KG1 (cell line): ENCODE measurements around the gene DENND11.

Experiments
- DNase-seq: peaks from one replicate; lab custom pipeline; 2025; lab: John Stamatoyannopoulos, UW

DENND11 gene

DNA sequence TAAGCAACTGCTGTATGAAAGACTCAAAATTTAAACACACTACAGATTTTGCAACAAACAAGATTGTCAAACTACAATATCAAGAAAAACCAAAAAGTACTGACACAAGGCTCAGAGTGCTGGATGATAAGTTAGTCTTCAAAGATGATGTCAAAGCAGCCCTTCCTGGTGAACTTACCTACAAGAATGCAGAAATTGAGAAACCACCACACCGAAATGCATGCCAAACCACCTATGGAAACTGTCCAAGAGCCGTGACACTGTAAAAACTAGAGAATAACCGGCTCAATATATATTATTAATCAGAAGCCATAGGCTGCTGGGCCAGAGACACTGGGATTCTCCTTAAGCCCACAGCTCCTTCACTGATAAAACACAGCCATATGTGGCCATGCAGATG is 25.3 kb downstream of the DENND11 start:
- no peak for DNase-seq

DNA sequence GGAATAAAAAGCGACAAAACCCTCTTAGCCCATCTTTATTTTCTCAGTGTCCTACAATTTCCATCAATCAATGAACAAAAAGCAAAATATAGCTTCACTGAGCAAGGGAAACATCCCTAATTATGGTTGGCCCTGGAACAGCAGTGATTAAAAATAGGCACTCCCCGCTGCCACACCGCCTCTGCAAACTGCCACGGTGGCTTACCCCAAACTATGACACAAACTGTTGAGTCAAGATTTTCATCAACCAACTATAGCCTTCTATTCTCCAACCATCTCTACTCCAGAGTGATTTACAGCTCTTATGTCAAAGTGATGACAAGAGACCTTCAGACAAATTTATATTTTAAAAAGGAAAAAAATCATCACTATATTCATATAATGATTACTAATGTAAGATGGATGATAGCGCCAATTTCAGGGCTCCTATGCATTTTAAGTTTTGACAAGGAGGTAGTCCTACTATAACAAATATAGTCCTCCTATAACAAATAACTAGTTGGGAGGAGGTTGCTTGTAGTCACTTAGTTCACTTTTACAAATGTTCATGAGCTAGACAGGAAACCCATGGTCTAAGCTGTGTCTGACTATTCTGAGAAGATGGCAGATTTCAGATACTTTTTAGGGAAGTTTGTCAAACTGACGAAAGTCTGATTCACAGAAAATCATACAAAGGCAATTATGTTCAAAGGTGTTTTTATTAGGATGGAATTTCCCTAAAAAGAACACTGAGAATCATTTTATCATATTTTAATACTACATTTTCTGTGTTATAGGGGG is 26.3 kb downstream of the DENND11 start:
- DNase-seq, result no peak

DNA sequence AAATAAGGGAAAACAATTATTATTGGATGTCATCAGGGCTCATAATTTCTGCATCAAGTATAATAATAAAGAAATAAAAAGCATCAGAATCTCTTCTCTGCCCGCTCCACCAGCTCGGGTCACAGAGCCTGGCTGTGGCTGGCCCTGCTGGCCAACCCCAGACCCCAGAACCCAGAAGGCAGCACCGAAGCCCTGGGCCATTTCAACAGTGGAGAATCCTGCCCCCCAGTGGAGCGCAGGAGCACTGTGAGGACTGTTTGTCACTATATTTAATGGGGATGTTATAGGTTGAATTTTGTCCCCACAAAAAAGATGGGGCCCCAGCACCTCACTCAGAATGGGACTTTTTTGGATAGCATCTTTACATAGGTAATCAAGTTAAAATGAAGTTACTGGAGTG is 27.3 kb downstream of the DENND11 start:
- DNase-seq, result no peak

DNA sequence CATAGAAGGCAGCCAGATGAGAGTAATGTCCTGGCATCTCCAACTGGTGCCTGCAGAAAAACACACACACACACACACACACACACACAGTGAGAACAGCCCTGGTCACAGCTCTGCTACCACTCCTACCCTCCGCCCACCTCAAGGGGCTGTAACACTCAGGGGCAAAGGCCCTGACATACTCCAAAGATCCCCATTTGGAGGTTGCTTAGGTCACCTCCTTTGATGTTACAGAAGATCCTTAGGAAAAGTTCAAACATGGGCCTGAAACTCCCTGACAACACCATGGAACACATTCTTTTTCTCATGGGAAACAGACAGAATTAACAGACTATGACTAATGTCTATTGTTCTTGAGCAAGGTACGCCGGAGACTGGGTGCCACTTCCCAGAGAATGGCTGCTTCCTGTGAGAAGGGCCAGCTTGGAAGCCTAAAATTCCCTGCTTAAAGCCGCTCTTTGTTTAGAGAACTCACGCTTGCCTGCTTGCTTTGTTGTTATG is 27.7 kb downstream of the DENND11 start:
- DNase-seq, result no peak

DNA sequence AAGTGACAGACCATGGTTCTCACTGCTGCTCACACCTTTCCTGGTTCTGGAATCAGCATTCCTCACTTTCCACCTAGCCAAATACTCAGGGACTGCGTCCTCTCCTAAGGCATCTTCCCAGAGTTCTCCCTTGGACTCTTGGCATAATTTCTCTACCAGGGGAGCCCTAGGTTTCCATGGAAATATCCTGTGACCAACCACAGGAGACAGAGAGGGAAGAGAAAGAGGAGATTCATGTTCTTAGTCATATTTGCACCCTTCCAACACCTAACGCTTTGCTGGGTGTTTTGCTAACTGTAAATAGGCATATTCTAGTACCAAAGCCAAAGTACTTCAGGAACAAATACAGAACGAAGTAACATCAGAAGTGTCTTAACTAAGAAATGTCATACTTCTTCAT is 28.6 kb downstream of the DENND11 start:
- DNase-seq, result no peak

DNA sequence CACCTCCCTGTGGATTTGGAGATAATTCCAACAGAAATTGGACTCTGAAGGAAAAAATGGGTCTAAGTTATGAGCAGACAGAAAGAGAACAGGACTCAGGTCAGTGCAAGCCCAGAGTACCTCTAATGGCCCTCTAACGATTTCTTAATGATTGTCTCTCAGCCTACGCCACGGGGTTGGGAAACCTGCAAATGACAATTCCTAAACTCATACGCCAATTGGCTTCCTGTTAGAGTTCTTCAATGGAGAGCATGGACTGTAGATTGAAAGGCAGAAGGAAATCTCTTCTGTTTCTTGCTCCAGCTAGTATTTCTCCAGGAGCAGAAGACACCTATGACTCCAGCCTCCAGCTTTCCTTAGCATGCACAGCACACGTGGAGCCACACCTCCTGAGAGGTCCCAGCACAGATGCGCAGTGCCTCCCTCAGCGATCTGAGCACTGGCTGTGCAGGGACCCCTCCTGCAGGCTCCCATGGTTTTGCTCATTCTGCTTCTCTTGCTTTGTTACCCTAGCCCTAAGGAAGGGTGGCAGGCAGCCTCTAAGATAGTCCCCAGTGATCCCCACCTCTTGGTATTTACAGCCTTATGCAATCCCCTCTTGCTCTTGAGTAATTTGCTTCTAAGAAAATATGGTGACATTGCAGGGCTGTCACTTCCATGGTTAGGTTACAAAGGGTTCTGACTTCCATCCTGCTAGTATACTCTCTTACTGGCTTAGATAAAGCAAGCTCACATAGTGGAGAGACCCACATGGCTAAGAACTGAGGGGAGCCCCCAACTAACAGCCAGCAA is 30.1 kb downstream of the DENND11 start:
- no peak for DNase-seq

DNA sequence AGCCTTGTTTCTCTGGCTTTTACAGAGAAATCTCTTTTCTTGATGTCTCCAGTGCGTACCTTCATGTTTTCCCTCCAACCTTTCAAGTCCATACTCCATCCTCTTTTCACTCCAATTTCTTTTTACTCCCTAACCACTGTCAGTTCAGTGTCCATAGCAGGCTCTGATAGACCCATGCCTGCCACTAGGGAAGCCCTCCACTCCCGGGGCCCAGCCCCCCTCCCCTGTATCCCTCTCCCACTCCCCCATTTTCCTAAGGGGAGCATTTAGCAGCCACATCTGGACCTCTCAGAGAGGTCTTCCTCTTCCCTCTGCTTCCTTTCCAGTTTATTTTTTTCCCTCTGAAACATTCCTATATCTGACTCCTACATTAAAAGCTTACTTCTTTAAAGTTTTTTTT is 33.1 kb downstream of the DENND11 start:
- DNase-seq, result no peak

DNA sequence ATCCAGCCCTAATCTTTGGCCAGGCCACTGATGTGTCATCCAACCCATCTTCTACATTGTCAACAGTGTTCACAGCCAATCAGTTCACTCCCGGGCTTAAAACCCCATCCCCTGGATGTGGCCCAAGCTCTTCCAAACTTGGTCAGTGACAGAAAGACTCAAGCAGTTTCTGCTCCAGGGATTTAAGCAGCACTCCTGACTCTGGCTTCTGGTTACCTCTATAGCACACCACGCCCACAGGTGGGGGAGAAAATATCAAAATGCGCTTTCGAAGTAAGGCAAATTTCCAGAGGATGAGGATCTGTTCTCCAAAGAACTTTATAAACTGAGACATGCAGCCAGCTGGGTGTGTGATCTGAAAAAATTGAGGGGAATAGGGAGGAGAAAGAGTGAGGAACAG is 35.9 kb downstream of the DENND11 start:
- DNase-seq, result no peak

DNA sequence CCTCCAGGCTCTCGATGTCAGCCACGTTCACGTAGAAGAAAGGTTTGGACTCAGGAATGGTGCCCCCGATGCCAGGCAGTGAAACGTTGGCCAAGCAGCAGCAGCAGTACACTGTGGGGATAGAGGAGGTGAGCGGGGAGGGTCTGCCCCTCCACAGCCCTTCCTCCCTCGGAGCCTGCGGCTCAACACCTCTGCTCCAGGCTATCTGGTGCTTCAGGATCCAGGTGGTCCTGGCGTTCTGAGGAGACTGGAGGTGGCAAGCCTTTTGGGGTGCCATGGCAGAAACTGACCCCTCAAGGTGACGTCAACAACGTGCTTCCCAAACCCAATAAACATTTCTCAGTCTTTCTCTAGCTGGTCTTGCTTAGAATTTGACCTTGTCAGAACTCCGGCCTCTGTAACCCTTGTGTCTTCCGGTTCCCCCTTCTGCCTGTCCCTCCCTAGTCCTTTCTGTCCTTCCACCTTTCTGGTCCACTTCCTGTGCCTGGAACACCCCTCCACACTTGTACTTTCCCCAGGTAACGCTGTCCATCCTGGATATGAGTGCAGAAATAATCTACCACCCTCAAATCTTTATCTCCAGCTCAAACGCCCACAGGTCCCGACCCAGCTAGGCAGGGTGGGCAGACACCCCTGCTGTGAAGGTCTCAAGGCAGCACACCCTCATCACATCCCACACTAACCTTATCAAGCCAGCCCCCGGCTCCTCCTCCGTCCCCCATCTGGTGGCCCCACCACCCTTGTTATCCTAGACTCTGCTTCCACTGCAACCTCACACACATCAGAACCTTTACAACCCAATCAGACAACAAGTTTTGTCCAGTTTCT is 36.5 kb downstream of the DENND11 start:
- DNase-seq, result no peak

DNA sequence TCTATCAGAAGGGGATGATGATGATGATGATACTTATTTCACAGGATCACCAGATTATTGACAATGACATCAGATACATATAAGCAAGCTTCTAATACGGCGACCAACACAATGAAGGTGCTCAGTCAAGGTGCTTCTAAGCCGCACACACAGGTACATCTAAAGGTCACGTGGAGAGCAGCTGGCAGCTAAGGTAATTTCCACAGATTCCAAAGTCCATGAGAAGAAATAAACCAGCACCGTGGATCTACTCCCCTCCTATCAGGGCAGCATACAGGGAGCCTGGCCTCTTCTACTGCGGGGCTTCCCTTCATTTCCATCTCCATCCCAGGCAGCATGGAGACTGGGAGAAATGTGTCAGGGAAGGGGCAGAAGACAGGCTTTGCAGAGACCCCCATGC is 37.5 kb downstream of the DENND11 start:
- DNase-seq, result no peak

DNA sequence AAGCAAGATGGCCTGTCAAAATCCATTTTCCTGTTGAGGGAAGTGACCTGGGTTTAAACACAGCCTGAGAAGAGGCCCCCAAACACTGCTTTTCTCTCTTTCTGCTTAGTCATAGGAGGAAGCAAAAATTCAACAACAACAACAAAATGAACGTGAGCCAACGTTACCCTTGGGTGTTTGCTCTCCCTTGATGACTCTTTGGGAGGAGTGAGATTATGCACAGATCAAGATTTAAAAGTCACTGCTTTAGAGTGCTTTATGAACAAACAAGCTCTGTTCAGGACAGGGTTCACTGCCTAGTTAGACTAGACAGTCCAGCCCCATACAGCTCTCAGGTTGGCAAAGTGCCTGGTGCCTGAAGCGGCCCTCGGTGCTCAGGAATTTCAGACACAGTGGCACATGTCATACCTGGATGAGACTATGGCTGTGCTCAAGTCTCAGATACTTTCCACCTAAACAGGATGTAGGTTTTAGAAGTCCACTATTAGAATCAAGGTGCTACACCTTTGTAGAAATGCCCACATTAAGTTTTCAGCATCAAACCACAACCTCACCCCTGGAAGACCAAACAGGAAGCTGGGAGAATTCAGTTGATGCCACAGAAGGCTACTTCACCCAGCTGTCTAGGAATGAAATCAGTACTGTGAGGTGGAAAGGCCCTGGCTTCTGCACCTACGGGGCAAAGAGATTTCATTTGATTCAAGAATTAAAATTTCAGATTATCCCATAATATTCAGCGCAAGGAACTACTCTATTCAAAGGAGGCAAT is 38.7 kb downstream of the DENND11 start:
- DNase-seq, result no peak

DNA sequence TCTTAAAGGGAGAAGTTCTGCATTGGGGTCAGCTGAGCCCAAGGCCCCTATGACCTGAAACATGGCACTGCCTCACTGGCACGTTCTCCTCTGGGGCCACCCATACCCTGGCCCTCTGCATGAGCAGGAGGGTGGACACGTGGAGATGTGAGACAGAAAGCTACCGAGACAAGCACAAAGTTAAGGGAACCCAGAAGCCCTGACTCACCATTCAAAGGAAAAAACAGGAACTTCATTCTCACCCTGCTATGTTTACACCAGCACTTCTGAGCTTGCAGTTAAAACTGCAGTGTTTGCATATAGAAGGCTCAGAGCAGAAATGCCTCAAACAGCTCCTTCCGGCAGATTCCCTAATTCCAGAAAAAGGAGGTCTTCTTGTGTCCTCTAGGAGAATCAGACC is 41.7 kb downstream of the DENND11 start:
- no peak for DNase-seq

DNA sequence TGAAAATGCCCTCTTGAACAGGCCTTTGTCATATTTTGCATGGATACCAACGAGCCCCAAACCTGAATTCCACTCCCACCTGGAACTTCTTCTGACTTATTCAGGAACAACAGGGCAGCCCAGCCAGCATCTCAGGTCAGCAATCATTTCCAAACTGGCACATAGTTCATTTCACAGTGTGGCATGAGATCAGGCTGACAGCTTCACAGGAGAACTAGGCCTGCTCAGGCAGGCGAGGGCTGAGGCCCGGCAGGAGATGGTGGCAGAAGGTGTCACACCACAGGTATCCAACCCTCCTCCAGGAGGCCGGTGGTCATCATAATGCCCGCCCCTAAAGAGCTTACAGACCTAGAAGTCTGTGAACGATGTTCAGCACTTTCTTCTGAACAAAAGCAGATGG is 42.5 kb downstream of the DENND11 start:
- no peak for DNase-seq

DNA sequence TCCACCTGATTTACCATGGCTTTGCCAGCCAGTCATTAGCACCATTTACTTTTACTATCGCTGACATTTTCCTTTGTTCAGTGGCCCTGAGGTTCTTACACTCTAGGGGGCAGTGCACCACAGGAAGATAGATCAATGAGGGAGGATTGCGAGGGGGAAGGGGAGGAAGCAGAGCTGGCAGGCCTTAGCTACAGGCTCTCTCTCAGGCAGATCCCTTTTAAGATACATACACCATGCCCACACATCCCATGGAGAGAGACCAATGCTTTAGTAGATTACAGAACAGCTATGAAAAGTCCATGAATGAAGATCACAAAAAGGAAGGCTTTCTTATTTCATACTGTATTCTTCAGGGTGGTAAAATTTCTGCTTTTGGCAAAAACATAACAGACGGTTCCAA is 47.4 kb downstream of the DENND11 start:
- DNase-seq, result no peak

DNA sequence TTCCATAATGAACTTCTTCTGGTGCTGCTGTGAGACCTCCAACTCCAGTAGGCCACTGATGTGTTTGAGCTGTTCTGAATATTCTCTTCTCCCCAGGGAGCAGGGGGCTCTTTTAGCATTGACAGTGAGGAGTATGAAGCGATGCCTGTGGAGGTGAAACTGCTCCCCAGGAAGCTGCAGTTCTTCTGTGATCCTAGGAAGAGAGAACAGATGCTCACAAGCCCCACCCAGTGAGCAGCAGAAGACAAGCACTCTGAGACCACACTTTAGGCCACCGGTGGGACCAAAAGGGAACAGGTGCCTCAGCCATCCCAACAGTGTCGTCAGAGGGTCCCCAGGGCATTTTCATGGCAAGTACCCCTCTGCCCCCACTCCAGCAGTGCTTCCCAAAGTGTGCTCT is 49.3 kb downstream of the DENND11 start:
- no peak for DNase-seq
